Measurements from ENCODE around the gene CERK. TPM values are rescaled to one million over a fixed set of nuclear protein-coding genes. Genes with fewer than 3 reads are reported as not detected.
A peak's percentile ranks its signal among the peaks of the same experiment; 100 is the strongest.
"Not testable (repeated sequence)": the region's sequence is repeated elsewhere in the genome, so short reads cannot be mapped to it uniquely, and the experiment has no call there.

CERK gene
- 10 to 100 TPM; 35.4 to 39.9 TPM for total RNA-seq
- long read RNA-seq, full-length matches to known transcripts = 9 of 31 reads
- long read RNA-seq, partial matches to known transcripts = 5 of 31 reads
- long read RNA-seq, other reads (novel, unspliced or antisense) = 17 of 31 reads

- peak; percentile 75 to 83 for DNase-seq
- intact Hi-C loops (cut with DNase I, micrococcal nuclease) = no loop called here
- peak; percentile 51 for ATAC-seq
Observed at GRCh38 chr22:46737976-46738646, at the start of gene CERK. TSS of gene CERK (minus strand) at chr22:46738252. CDS start at chr22:46738148, 104 bp downstream.

- no peak for DNase-seq
Observed at GRCh38 chr22:46783721-46784120, 45.7 kb upstream of the CERK start.

GRCh38 chr22:46782200-46782599 is 44.1 kb upstream of the CERK start:
- DNase-seq; intact Hi-C loops (cut with DNase I, micrococcal nuclease); ATAC-seq: not testable (repeated sequence)

More at GRCh38 chr22:46783721-46784120, 45.7 kb upstream of the CERK start:
- intact Hi-C loops (cut with DNase I, micrococcal nuclease) = no loop called here
- no peak for ATAC-seq

GRCh38 chr22:46781291-46781690 is 43.2 kb upstream of the CERK start:
- intact Hi-C loops (cut with DNase I, micrococcal nuclease) = no loop called here
- no peak for ATAC-seq
- no peak for DNase-seq

GRCh38 chr22:46780453-46780852 is 42.4 kb upstream of the CERK start:
- no peak for DNase-seq
- intact Hi-C loops (cut with DNase I, micrococcal nuclease) = no loop called here
- ATAC-seq = peak; percentile 54

- no peak for ATAC-seq
Observed at GRCh38 chr22:46779651-46780050, 41.6 kb upstream of the CERK start.

GRCh38 chr22:46779023-46779422 is 41.0 kb upstream of the CERK start:
- no peak for ATAC-seq
- intact Hi-C loops (cut with DNase I, micrococcal nuclease) = no loop called here
- DNase-seq = no peak

More at GRCh38 chr22:46779651-46780050, 41.6 kb upstream of the CERK start:
- DNase-seq = no peak
- intact Hi-C loops (cut with DNase I, micrococcal nuclease) = no loop called here

- intact Hi-C loops (cut with DNase I, micrococcal nuclease) = no loop called here
- DNase-seq (peak in 1 of 2 donors; percentile 53), ATAC-seq (no peak)
Observed at GRCh38 chr22:46777609-46777970, 39.5 kb upstream of the CERK start.

GRCh38 chr22:46776876-46777608 is 39.0 kb upstream of the CERK start:
- no peak for DNase-seq
- intact Hi-C loops (cut with DNase I, micrococcal nuclease) = no loop called here
- ATAC-seq = no peak

GRCh38 chr22:46775850-46776826 is 38.1 kb upstream of the CERK start:
- ATAC-seq (peak; percentile 74), DNase-seq (no peak)
- intact Hi-C loops (cut with DNase I, micrococcal nuclease) = no loop called here

GRCh38 chr22:46774980-46775849 is 37.2 kb upstream of the CERK start:
- ATAC-seq (peak; percentile 40), DNase-seq (peak in 1 of 2 donors; percentile 48)
- intact Hi-C loops (cut with DNase I, micrococcal nuclease) = no loop called here

GRCh38 chr22:46774253-46774979 is 36.4 kb upstream of the CERK start:
- ATAC-seq (no peak), DNase-seq (no peak)
- intact Hi-C loops (cut with DNase I, micrococcal nuclease) = no loop called here

GRCh38 chr22:46773076-46773475 is 35.0 kb upstream of the CERK start:
- ATAC-seq (no peak), DNase-seq (no peak)
- intact Hi-C loops (cut with DNase I, micrococcal nuclease) = no loop called here

- no peak for DNase-seq
- ATAC-seq = no peak
- intact Hi-C loops (cut with DNase I, micrococcal nuclease) = no loop called here
Observed at GRCh38 chr22:46770726-46771125, 32.7 kb upstream of the CERK start.

- intact Hi-C loops (cut with DNase I, micrococcal nuclease) = no loop called here
- no peak for DNase-seq
- no peak for ATAC-seq
Observed at GRCh38 chr22:46770151-46770641, 32.1 kb upstream of the CERK start.

GRCh38 chr22:46769706-46770105 is 31.7 kb upstream of the CERK start:
- DNase-seq (no peak), ATAC-seq (no peak)
- intact Hi-C loops (cut with DNase I, micrococcal nuclease) = no loop called here

GRCh38 chr22:46769191-46769675 is 31.2 kb upstream of the CERK start:
- ATAC-seq (no peak), DNase-seq (no peak)
- intact Hi-C loops (cut with DNase I, micrococcal nuclease) = no loop called here

Data from left colon (tissue), 2 donors.